Liver (tissue), 3 donors: ENCODE results near the gene DBN1.

Source experiments
- EGR1 ChIP-seq, 2 donors: IDR thresholded peaks; 2 replicates each; pipeline ENCODE4 v1.6.1; 2016 to 2018; ENCODE audit warnings: antibody characterized with exemption in 2 of 2, low read depth in 2 of 2
- FOXA1 ChIP-seq: IDR thresholded peaks from 2 replicates; pipeline ENCODE4 v1.6.1; 2016; ENCODE audit warnings: antibody characterized with exemption
- GABPA ChIP-seq, 2 donors: IDR thresholded peaks in 1 of 2; conservative IDR thresholded peaks in 1 of 2; 2 replicates each; pipeline ENCODE4 v1.6.1; 2016; ENCODE audit warnings: antibody characterized with exemption in 2 of 2, mild to moderate bottlenecking in 1 of 2, moderate library complexity in 1 of 2
- HNF4A ChIP-seq, 2 donors: conservative IDR thresholded peaks; 2 replicates each; pipeline ENCODE4 v1.6.1; 2016; ENCODE audit warnings: antibody characterized with exemption in 2 of 2, mild to moderate bottlenecking in 2 of 2
- RAD21 ChIP-seq, 2 donors: IDR thresholded peaks; 2 replicates each; pipeline ENCODE4 v1.6.1; 2016; ENCODE audit warnings: antibody characterized with exemption in 2 of 2, mild to moderate bottlenecking in 2 of 2
- SP1 ChIP-seq: IDR thresholded peaks from 2 replicates; pipeline ENCODE4 v1.6.1; 2018; ENCODE audit warnings: antibody characterized with exemption, mild to moderate bottlenecking
- TAF1 ChIP-seq: conservative IDR thresholded peaks from 2 replicates; pipeline ENCODE4 v1.6.1; 2016; ENCODE audit warnings: antibody characterized with exemption, mild to moderate bottlenecking
- YY1 ChIP-seq: IDR thresholded peaks from 2 replicates; pipeline ENCODE4 v1.6.1; 2016; ENCODE audit warnings: antibody characterized with exemption, mild to moderate bottlenecking
- TF ChIP-seq, protein P1 (sequence below): fragments of 150-350 bp; IDR thresholded peaks from 2 replicates; pipeline ENCODE4 v1.5.1; 2017; ENCODE audit warnings: improper control_type of control experiment, low read depth, low read length; ENCODE audit not compliant: missing input control
- TF ChIP-seq, protein P2 (sequence below): IDR thresholded peaks from 2 replicates; pipeline ENCODE4 v1.6.1; 2016; ENCODE audit warnings: antibody characterized with exemption
- TF ChIP-seq, protein P3 (sequence below): IDR thresholded peaks from 2 replicates; pipeline ENCODE4 v1.6.1; 2016; ENCODE audit warnings: antibody characterized with exemption
- TF ChIP-seq, protein P4 (sequence below): IDR thresholded peaks from 2 replicates; pipeline ENCODE4 v1.6.1; 2016; ENCODE audit warnings: antibody characterized with exemption
- TF ChIP-seq, protein P5 (sequence below): IDR thresholded peaks from 2 replicates; pipeline ENCODE4 v1.6.1; 2016; ENCODE audit warnings: antibody characterized with exemption, mild to moderate bottlenecking
- donor health status: healthy.
- donor health status: healthy.

DNA sequence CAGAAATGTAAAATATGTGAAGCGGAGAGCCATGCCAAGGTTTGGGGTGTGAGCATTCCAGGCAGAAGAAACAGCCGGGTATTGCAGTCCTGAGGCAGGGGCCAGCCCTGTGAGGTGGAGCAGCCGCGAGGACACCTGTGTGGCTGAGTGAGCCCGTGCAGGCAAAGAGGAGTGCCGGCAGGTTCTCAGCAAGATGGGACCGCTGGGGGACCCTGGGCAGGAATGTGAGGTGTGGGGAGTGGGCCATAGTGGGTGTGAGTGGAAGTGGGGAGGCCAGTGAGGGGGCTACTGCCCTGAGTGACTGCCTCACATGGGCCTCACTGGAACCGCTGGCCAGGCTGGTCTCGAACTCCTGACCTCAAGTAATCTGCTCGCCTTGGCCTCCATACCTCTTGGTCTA lies 35.0 kb downstream of the DBN1 start:
- TF ChIP-seq, protein P1, sequence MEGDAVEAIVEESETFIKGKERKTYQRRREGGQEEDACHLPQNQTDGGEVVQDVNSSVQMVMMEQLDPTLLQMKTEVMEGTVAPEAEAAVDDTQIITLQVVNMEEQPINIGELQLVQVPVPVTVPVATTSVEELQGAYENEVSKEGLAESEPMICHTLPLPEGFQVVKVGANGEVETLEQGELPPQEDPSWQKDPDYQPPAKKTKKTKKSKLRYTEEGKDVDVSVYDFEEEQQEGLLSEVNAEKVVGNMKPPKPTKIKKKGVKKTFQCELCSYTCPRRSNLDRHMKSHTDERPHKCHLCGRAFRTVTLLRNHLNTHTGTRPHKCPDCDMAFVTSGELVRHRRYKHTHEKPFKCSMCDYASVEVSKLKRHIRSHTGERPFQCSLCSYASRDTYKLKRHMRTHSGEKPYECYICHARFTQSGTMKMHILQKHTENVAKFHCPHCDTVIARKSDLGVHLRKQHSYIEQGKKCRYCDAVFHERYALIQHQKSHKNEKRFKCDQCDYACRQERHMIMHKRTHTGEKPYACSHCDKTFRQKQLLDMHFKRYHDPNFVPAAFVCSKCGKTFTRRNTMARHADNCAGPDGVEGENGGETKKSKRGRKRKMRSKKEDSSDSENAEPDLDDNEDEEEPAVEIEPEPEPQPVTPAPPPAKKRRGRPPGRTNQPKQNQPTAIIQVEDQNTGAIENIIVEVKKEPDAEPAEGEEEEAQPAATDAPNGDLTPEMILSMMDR = no peak
- TF ChIP-seq, protein P2, sequence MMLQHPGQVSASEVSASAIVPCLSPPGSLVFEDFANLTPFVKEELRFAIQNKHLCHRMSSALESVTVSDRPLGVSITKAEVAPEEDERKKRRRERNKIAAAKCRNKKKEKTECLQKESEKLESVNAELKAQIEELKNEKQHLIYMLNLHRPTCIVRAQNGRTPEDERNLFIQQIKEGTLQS = no peak
- TF ChIP-seq TAF1 (no peak), RAD21 (IDR thresholded peaks at IDR 0.05) (no peak), EGR1 (IDR thresholded peaks at IDR 0.05; ENCODE audit: low read depth in 2 of 2) (no peak), GABPA (IDR thresholded peaks at IDR 0.05 in 1 of 2, conservative IDR thresholded peaks at IDR 0.05 in 1 of 2) (no peak), FOXA1 (no peak), HNF4A (conservative IDR thresholded peaks at IDR 0.05) (no peak), SP1 (no peak), YY1 (no peak)
- TF ChIP-seq, protein P3, sequence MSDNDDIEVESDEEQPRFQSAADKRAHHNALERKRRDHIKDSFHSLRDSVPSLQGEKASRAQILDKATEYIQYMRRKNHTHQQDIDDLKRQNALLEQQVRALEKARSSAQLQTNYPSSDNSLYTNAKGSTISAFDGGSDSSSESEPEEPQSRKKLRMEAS = no peak
- TF ChIP-seq, protein P4, sequence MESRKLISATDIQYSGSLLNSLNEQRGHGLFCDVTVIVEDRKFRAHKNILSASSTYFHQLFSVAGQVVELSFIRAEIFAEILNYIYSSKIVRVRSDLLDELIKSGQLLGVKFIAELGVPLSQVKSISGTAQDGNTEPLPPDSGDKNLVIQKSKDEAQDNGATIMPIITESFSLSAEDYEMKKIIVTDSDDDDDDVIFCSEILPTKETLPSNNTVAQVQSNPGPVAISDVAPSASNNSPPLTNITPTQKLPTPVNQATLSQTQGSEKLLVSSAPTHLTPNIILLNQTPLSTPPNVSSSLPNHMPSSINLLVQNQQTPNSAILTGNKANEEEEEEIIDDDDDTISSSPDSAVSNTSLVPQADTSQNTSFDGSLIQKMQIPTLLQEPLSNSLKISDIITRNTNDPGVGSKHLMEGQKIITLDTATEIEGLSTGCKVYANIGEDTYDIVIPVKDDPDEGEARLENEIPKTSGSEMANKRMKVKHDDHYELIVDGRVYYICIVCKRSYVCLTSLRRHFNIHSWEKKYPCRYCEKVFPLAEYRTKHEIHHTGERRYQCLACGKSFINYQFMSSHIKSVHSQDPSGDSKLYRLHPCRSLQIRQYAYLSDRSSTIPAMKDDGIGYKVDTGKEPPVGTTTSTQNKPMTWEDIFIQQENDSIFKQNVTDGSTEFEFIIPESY = no peak
- TF ChIP-seq, protein P5, sequence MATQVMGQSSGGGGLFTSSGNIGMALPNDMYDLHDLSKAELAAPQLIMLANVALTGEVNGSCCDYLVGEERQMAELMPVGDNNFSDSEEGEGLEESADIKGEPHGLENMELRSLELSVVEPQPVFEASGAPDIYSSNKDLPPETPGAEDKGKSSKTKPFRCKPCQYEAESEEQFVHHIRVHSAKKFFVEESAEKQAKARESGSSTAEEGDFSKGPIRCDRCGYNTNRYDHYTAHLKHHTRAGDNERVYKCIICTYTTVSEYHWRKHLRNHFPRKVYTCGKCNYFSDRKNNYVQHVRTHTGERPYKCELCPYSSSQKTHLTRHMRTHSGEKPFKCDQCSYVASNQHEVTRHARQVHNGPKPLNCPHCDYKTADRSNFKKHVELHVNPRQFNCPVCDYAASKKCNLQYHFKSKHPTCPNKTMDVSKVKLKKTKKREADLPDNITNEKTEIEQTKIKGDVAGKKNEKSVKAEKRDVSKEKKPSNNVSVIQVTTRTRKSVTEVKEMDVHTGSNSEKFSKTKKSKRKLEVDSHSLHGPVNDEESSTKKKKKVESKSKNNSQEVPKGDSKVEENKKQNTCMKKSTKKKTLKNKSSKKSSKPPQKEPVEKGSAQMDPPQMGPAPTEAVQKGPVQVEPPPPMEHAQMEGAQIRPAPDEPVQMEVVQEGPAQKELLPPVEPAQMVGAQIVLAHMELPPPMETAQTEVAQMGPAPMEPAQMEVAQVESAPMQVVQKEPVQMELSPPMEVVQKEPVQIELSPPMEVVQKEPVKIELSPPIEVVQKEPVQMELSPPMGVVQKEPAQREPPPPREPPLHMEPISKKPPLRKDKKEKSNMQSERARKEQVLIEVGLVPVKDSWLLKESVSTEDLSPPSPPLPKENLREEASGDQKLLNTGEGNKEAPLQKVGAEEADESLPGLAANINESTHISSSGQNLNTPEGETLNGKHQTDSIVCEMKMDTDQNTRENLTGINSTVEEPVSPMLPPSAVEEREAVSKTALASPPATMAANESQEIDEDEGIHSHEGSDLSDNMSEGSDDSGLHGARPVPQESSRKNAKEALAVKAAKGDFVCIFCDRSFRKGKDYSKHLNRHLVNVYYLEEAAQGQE = no peak
